Osteoblast (primary cell): ENCODE results near the gene TPCN1. TPM values are rescaled to one million over a fixed set of nuclear protein-coding genes. Genes with fewer than 3 reads are reported as not detected.

Source experiments
- DNase-seq: peaks from one replicate; pipeline ENCODE4 v3.0.0; 2011; ENCODE audit warnings: low spot score, mixed read lengths; ENCODE audit not compliant: insufficient read length; ENCODE audit errors: missing footprints
- H2AFZ ChIP-seq: 2 replicates; pipeline ENCODE4 v1.6.0; 2011; ENCODE audit warnings: mild to moderate bottlenecking, low read length
- H3K27ac ChIP-seq: 2 replicates; pipeline ENCODE4 v1.5.1; 2011; ENCODE audit warnings: mild to moderate bottlenecking, low read depth, low read length, moderate library complexity
- H3K27me3 ChIP-seq: 2 replicates; pipeline ENCODE4 v1.6.0; 2012; ENCODE audit warnings: mild to moderate bottlenecking, control low read depth, inconsistent platforms, low read length, moderate library complexity; ENCODE audit not compliant: insufficient read depth
- H3K36me3 ChIP-seq: 2 replicates; pipeline ENCODE4 v1.5.1; 2011; ENCODE audit warnings: mild to moderate bottlenecking, low read length, control low read depth, moderate library complexity; ENCODE audit not compliant: insufficient read depth
- H3K4me1 ChIP-seq: 2 replicates; pipeline ENCODE4 v1.5.1; 2011; ENCODE audit warnings: mild to moderate bottlenecking, low read length, control low read depth, moderate library complexity; ENCODE audit not compliant: insufficient read depth
- H3K4me2 ChIP-seq: 2 replicates; pipeline ENCODE4 v1.6.0; 2011; ENCODE audit warnings: mild to moderate bottlenecking, low read length; ENCODE audit not compliant: insufficient read depth
- H3K4me3 ChIP-seq: fragments of 200-600 bp; sonication (generic); 3 replicates; pipeline ENCODE4 v1.5.1; 2012; ENCODE audit warnings: mild to moderate bottlenecking, low read length, inconsistent platforms; ENCODE audit not compliant: insufficient read depth
- H3K79me2 ChIP-seq: 2 replicates; pipeline ENCODE4 v1.6.0; 2012; ENCODE audit warnings: mild to moderate bottlenecking, low read length, control low read depth, inconsistent platforms; ENCODE audit not compliant: insufficient read depth
- H3K9me3 ChIP-seq: 2 replicates; pipeline ENCODE4 v1.5.1; 2011; ENCODE audit warnings: low read depth, low read length, control low read depth
- H4K20me1 ChIP-seq: 2 replicates; pipeline ENCODE4 v1.6.0; 2012; ENCODE audit warnings: mild to moderate bottlenecking, low read length, control low read depth; ENCODE audit not compliant: insufficient read depth
- CTCF ChIP-seq: IDR thresholded peaks from 2 replicates; pipeline ENCODE4 v1.5.1; 2011; ENCODE audit warnings: mild to moderate bottlenecking, low read depth, low read length, moderate library complexity; ENCODE audit errors: extremely low read depth
- total RNA-seq: library from RNA; depleted of rRNA; stranded (reverse); fragments of >200 nt; gene quantifications from 2 replicates; pipeline ENCODE4 v1.2.3, GENCODE V29; 2012

TPCN1 gene
- total RNA-seq, 1 donor, result 25.7 TPM

GRCh38 chr12:113328368-113328889, 107.2 kb downstream of the TPCN1 start:
- no peak overlapping the region for H3K4me2 ChIP-seq
- H4K20me1 ChIP-seq, result no peaks in the 10 kb centered on the region
- H3K9me3 ChIP-seq, result no peaks in the 10 kb centered on the region
- DNase-seq, result no peak
- H3K36me3 ChIP-seq, result no peaks in the 10 kb centered on the region
- H2AFZ ChIP-seq, result no peak overlapping the region
- H3K27me3 ChIP-seq, result no peaks in the 10 kb centered on the region
- H3K4me1 ChIP-seq, result no peaks in the 10 kb centered on the region
- H3K27ac ChIP-seq, result no peak overlapping the region
- no peak for TF ChIP-seq CTCF
- H3K79me2 ChIP-seq, result no peaks in the 10 kb centered on the region
- no peak overlapping the region for H3K4me3 ChIP-seq

GRCh38 chr12:113329022-113329790, 107.9 kb downstream of the TPCN1 start:
- H3K4me2 ChIP-seq, result no peak overlapping the region
- no peak overlapping the region for H3K4me3 ChIP-seq
- DNase-seq, result no peak
- TF ChIP-seq CTCF, result no peak
- H2AFZ ChIP-seq, result no peak overlapping the region
- H4K20me1 ChIP-seq, result no peaks in the 10 kb centered on the region
- H3K27me3 ChIP-seq, result no peaks in the 10 kb centered on the region
- H3K4me1 ChIP-seq, result peaks cover 3% of the 10 kb centered on the region
- H3K36me3 ChIP-seq, result no peaks in the 10 kb centered on the region
- H3K27ac ChIP-seq, result no peak overlapping the region
- H3K79me2 ChIP-seq, result no peaks in the 10 kb centered on the region
- no peaks in the 10 kb centered on the region for H3K9me3 ChIP-seq

- Histone ChIP-seq H3K4me2 (no peak overlapping the region), H2AFZ (no peak overlapping the region), H3K9me3 (no peaks in the 10 kb centered on the region), H3K4me3 (no peak overlapping the region), H4K20me1 (no peaks in the 10 kb centered on the region), H3K27ac (no peak overlapping the region), H3K4me1 (peaks cover 7% of the 10 kb centered on the region), H3K79me2 (no peaks in the 10 kb centered on the region), H3K27me3 (no peaks in the 10 kb centered on the region), H3K36me3 (no peaks in the 10 kb centered on the region)
- no peak for TF ChIP-seq CTCF
- no peak for DNase-seq
Observed at GRCh38 chr12:113329791-113330417, 108.6 kb downstream of the TPCN1 start.

GRCh38 chr12:113330505-113330904, 109.2 kb downstream of the TPCN1 start:
- Histone ChIP-seq H3K9me3 (no peaks in the 10 kb centered on the region), H3K27me3 (no peaks in the 10 kb centered on the region), H2AFZ (no peak overlapping the region), H4K20me1 (no peaks in the 10 kb centered on the region), H3K4me2 (no peak overlapping the region), H3K79me2 (no peaks in the 10 kb centered on the region), H3K36me3 (no peaks in the 10 kb centered on the region), H3K4me3 (no peak overlapping the region), H3K27ac (no peak overlapping the region), H3K4me1 (peaks cover 7% of the 10 kb centered on the region)
- no peak for DNase-seq
- no peak for TF ChIP-seq CTCF
